ENCODE results near the gene MYCBP.

Gene MYCBP

GRCh38 chr1:38820860-38821259 lies 52.3 kb downstream of the MYCBP start:
- DNase-seq (ENCODE audit: low spot score): no peak

GRCh38 chr1:38819516-38819915 lies 53.6 kb downstream of the MYCBP start:
- no peak for DNase-seq (ENCODE audit: low spot score)

- DNase-seq (ENCODE audit: low spot score): no peak
Measured at GRCh38 chr1:38819040-38819439, 54.1 kb downstream of the MYCBP start.

GRCh38 chr1:38818175-38818976 lies 54.8 kb downstream of the MYCBP start:
- peak; percentile 5 for DNase-seq (ENCODE audit: low spot score)

GRCh38 chr1:38817267-38818174 lies 55.6 kb downstream of the MYCBP start:
- no peak for DNase-seq (ENCODE audit: low spot score)

GRCh38 chr1:38815903-38816627 lies 57.1 kb downstream of the MYCBP start:
- DNase-seq (ENCODE audit: low spot score): no peak

GRCh38 chr1:38814984-38815464 lies 58.1 kb downstream of the MYCBP start:
- DNase-seq (ENCODE audit: low spot score): no peak

- DNase-seq (ENCODE audit: low spot score): no peak
Measured at GRCh38 chr1:38814444-38814983, 58.6 kb downstream of the MYCBP start.

- no peak for DNase-seq (ENCODE audit: low spot score)
Measured at GRCh38 chr1:38812981-38813380, 60.2 kb downstream of the MYCBP start.

Measured in cerebellar cortex (tissue), 1 donor.